ENCODE measurements around the gene HDAC10.

Gene HDAC10

GRCh38 chr22:50270666-50271394, 19.8 kb upstream of the HDAC10 start:
- in situ Hi-C loops (cut with HindIII; ENCODE audit: low sequenced_read_pairs): no loop called here

- in situ Hi-C loops (cut with HindIII; ENCODE audit: low sequenced_read_pairs): no loop called here
These were observed 19.1 kb upstream of the HDAC10 start, which contains the start of gene MAPK11 for GRCh38 chr22:50269970-50270665. Gene MAPK11 (minus strand): TSS chr22:50270380. CDS start chr22:50270292, 88 bp downstream.

- in situ Hi-C loops (cut with HindIII; ENCODE audit: low sequenced_read_pairs): no loop called here
These were observed 18.5 kb upstream of the HDAC10 start for GRCh38 chr22:50269573-50269969.

- in situ Hi-C loops (cut with HindIII; ENCODE audit: low sequenced_read_pairs): no loop called here
These were observed 17.6 kb upstream of the HDAC10 start for GRCh38 chr22:50268655-50269113.

- in situ Hi-C loops (cut with HindIII; ENCODE audit: low sequenced_read_pairs): no loop called here
These were observed 16.7 kb upstream of the HDAC10 start for GRCh38 chr22:50267591-50268390.

GRCh38 chr22:50266994-50267393, 15.9 kb upstream of the HDAC10 start:
- in situ Hi-C loops (cut with HindIII; ENCODE audit: low sequenced_read_pairs): no loop called here

GRCh38 chr22:50264946-50265669, 14.0 kb upstream of the HDAC10 start:
- in situ Hi-C loops (cut with HindIII; ENCODE audit: low sequenced_read_pairs): no loop called here

- in situ Hi-C loops (cut with HindIII; ENCODE audit: low sequenced_read_pairs): no loop called here
These were observed 13.2 kb upstream of the HDAC10 start for GRCh38 chr22:50264104-50264745.

GRCh38 chr22:50262973-50263617, 12.0 kb upstream of the HDAC10 start:
- in situ Hi-C loops (cut with HindIII; ENCODE audit: low sequenced_read_pairs): no loop called here

- in situ Hi-C loops (cut with HindIII; ENCODE audit: low sequenced_read_pairs): no loop called here
These were observed 11.4 kb upstream of the HDAC10 start for GRCh38 chr22:50262460-50262911.

- in situ Hi-C loops (cut with HindIII; ENCODE audit: low sequenced_read_pairs): no loop called here
These were observed 10.8 kb upstream of the HDAC10 start, which contains the start of gene MAPK12 for GRCh38 chr22:50261615-50262459. Gene MAPK12 (minus strand): TSS chr22:50261683. CDS start chr22:50261509, 174 bp downstream.

GRCh38 chr22:50260801-50261614, 9.9 kb upstream of the HDAC10 start:
- in situ Hi-C loops (cut with HindIII; ENCODE audit: low sequenced_read_pairs): no loop called here

- in situ Hi-C loops (cut with HindIII; ENCODE audit: low sequenced_read_pairs): no loop called here
These were observed 9.4 kb upstream of the HDAC10 start for GRCh38 chr22:50260434-50260800.

- in situ Hi-C loops (cut with HindIII; ENCODE audit: low sequenced_read_pairs): no loop called here
These were observed 8.2 kb upstream of the HDAC10 start for GRCh38 chr22:50259302-50259701.

GRCh38 chr22:50258361-50259292, 7.6 kb upstream of the HDAC10 start:
- in situ Hi-C loops (cut with HindIII; ENCODE audit: low sequenced_read_pairs): no loop called here

GRCh38 chr22:50257451-50258360, 6.6 kb upstream of the HDAC10 start:
- in situ Hi-C loops (cut with HindIII; ENCODE audit: low sequenced_read_pairs): no loop called here

All from endothelial cell of hepatic sinusoid (primary cell).